ENCODE results near the gene RTN3.

The RTN3 gene

GRCh38 chr11:63729326-63729725, 48.0 kb downstream of the RTN3 start:
- Histone ChIP-seq H3K36me3 (ENCODE audit: low read length) (no peaks in the 10 kb centered on the region), H4K20me1 (ENCODE audit: low read depth, low read length) (no peaks in the 10 kb centered on the region), H3F3A (ENCODE audit: insufficient read depth) (no peaks in the 10 kb centered on the region), H3K9me2 (replicated peaks; ENCODE audit: insufficient read depth, low read length) (no peaks in the 10 kb centered on the region), H3K4me2 (ENCODE audit: low read depth, low read length, poor library complexity, severe bottlenecking) (no peak overlapping the region), H3K9me3 (ENCODE audit: insufficient read depth, low read length) (no peaks in the 10 kb centered on the region), H2AFZ (ENCODE audit: low read depth, low read length, severe bottlenecking) (no peak overlapping the region), H3K27me3 (ENCODE audit: low read length) (no peaks in the 10 kb centered on the region), H3K9ac (ENCODE audit: low read length) (no peak overlapping the region), H3K4me3 (ENCODE audit: insufficient read depth, low read length, poor library complexity, severe bottlenecking) (no peak overlapping the region), H3K27ac (ENCODE audit: low read depth, low read length) (no peak overlapping the region), H3K79me2 (ENCODE audit: insufficient read depth, low read length) (peaks cover 23% of the 10 kb centered on the region)
- TF ChIP-seq CTCF (IDR thresholded peaks at IDR 0.05; ENCODE audit: insufficient read depth, low read length, poor library complexity, severe bottlenecking) = no peak
- TF ChIP-seq EZH2phosphoT487 (conservative IDR thresholded peaks at IDR 0.05; ENCODE audit: low read length) = no peak

- H3K4me2 ChIP-seq (ENCODE audit: low read depth, low read length, poor library complexity, severe bottlenecking) = no peak overlapping the region
- H3K9ac ChIP-seq (ENCODE audit: low read length) = no peak overlapping the region
- H3K27ac ChIP-seq (ENCODE audit: low read depth, low read length) = no peak overlapping the region
- TF ChIP-seq CTCF (IDR thresholded peaks at IDR 0.05; ENCODE audit: insufficient read depth, low read length, poor library complexity, severe bottlenecking) = no peak
- TF ChIP-seq EZH2phosphoT487 (conservative IDR thresholded peaks at IDR 0.05; ENCODE audit: low read length) = no peak
- H3K9me3 ChIP-seq (ENCODE audit: insufficient read depth, low read length) = no peaks in the 10 kb centered on the region
- H3F3A ChIP-seq (ENCODE audit: insufficient read depth) = peaks cover 11% of the 10 kb centered on the region
- no peak overlapping the region for H2AFZ ChIP-seq (ENCODE audit: low read depth, low read length, severe bottlenecking)
- H3K9me2 ChIP-seq (replicated peaks; ENCODE audit: insufficient read depth, low read length) = no peaks in the 10 kb centered on the region
- no peak overlapping the region for H3K4me3 ChIP-seq (ENCODE audit: insufficient read depth, low read length, poor library complexity, severe bottlenecking)
- no peaks in the 10 kb centered on the region for H3K27me3 ChIP-seq (ENCODE audit: low read length)
- 0 out of 2 replicates have a peak, but pooled peaks cover 4% of the 10 kb centered on the region for H4K20me1 ChIP-seq (ENCODE audit: low read depth, low read length)
- H3K36me3 ChIP-seq (ENCODE audit: low read length) = no peaks in the 10 kb centered on the region
- peaks cover 30% of the 10 kb centered on the region for H3K79me2 ChIP-seq (ENCODE audit: insufficient read depth, low read length)
Measured at GRCh38 chr11:63736864-63737263, 55.6 kb downstream of the RTN3 start.

GRCh38 chr11:63737718-63738117, 56.4 kb downstream of the RTN3 start:
- peaks cover 11% of the 10 kb centered on the region for H3F3A ChIP-seq (ENCODE audit: insufficient read depth)
- peak overlapping the region; percentile 14 for H3K27ac ChIP-seq (ENCODE audit: low read depth, low read length)
- no peak overlapping the region for H3K4me2 ChIP-seq (ENCODE audit: low read depth, low read length, poor library complexity, severe bottlenecking)
- H2AFZ ChIP-seq (ENCODE audit: low read depth, low read length, severe bottlenecking) = no peak overlapping the region
- H3K79me2 ChIP-seq (ENCODE audit: insufficient read depth, low read length) = peaks cover 34% of the 10 kb centered on the region
- no peaks in the 10 kb centered on the region for H3K27me3 ChIP-seq (ENCODE audit: low read length)
- H3K36me3 ChIP-seq (ENCODE audit: low read length) = no peaks in the 10 kb centered on the region
- H3K9me3 ChIP-seq (ENCODE audit: insufficient read depth, low read length) = no peaks in the 10 kb centered on the region
- H3K9ac ChIP-seq (ENCODE audit: low read length) = no peak overlapping the region
- 0 out of 2 replicates have a peak, but pooled peaks cover 4% of the 10 kb centered on the region for H4K20me1 ChIP-seq (ENCODE audit: low read depth, low read length)
- H3K4me3 ChIP-seq (ENCODE audit: insufficient read depth, low read length, poor library complexity, severe bottlenecking) = no peak overlapping the region
- no peaks in the 10 kb centered on the region for H3K9me2 ChIP-seq (replicated peaks; ENCODE audit: insufficient read depth, low read length)
- no peak for TF ChIP-seq CTCF (IDR thresholded peaks at IDR 0.05; ENCODE audit: insufficient read depth, low read length, poor library complexity, severe bottlenecking)
- TF ChIP-seq EZH2phosphoT487 (conservative IDR thresholded peaks at IDR 0.05; ENCODE audit: low read length) = no peak

All from SU-DHL-6 (cell line).